ENCODE results near the gene CCRL2.

The CCRL2 gene, protein sequence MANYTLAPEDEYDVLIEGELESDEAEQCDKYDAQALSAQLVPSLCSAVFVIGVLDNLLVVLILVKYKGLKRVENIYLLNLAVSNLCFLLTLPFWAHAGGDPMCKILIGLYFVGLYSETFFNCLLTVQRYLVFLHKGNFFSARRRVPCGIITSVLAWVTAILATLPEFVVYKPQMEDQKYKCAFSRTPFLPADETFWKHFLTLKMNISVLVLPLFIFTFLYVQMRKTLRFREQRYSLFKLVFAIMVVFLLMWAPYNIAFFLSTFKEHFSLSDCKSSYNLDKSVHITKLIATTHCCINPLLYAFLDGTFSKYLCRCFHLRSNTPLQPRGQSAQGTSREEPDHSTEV

DNA sequence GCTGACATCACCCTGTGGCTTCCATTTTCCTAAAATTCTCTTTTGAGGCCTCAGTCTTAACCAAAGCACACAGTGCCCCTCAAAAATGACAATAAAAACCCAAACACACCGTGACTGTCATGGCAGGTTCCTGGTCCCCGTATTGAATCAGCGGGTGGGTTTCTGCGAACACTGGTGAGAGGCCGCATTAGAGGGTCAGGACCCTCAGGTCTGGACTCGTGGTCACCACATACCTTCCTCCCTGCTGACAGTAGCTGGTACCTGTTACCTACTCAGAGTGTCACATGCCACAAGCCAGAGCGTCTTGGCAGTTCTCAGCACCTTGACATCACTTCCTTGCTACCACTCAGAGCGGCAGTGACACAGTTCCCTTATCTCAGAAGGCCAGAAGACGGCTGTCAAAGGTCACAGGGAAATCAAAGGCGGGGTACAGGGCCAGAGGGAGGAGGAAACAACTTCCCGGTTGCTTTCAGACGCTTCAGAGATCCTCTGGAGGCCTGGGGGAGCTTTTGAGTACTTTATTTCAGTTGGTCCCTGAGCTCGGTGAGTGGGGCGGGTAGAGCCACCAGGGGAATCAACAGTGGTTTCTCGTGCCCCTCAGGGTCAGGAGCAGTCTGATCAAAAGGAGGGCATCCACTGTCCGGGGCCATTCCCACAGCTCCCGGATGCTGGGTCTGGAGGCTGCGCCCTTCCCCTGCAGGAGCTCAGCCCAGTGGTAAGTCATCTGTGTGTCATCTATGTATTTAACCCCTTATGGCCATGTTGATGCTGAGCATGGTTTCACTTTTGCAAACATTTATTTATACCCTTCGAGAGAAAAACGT, at the start of gene CCRL2, which contains the start of gene CCR5AS:
TSS of gene CCRL2 (plus strand) at position 472 of the 824 bp plus-strand sequence. CDS start 821 bp downstream, outside the sequence.
TSS of gene CCR5AS (minus strand) at position 279 of the 824 bp plus-strand sequence.
- DNase-seq: peak; percentile 97

DNA sequence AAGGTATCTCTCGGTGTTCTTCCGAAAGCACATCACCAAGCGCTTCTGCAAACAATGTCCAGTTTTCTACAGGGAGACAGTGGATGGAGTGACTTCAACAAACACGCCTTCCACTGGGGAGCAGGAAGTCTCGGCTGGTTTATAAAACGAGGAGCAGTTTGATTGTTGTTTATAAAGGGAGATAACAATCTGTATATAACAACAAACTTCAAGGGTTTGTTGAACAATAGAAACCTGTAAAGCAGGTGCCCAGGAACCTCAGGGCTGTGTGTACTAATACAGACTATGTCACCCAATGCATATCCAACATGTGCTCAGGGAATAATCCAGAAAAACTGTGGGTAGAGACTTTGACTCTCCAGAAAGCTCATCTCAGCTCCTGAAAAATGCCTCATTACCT, 48.6 kb upstream of the CCRL2 start:
- DNase-seq: no peak

DNA sequence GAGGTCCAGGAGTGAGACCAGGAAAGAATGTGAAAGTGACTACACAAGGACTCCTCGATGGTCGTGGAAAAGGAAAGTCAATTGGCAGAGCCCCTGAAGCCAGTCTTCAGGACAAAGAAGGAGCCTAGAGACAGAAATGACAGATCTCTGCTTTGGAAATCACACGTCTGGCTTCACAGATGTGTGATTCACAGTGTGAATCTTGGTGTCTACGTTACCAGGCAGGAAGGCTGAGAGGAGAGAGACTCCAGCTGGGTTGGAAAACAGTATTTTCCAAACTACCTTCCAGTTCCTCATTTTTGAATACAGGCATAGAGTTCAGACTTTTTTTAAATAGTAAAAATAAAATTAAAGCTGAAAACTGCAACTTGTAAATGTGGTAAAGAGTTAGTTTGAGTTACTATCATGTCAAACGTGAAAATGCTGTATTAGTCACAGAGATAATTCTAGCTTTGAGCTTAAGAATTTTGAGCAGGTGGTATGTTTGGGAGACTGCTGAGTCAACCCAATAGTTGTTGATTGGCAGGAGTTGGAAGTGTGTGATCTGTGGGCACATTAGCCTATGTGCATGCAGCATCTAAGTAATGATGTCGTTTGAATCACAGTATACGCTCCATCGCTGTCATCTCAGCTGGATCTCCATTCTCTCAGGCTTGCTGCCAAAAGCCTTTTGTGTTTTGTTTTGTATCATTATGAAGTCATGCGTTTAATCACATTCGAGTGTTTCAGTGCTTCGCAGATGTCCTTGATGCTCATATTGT, 47.1 kb upstream of the CCRL2 start:
- no peak for DNase-seq

DNA sequence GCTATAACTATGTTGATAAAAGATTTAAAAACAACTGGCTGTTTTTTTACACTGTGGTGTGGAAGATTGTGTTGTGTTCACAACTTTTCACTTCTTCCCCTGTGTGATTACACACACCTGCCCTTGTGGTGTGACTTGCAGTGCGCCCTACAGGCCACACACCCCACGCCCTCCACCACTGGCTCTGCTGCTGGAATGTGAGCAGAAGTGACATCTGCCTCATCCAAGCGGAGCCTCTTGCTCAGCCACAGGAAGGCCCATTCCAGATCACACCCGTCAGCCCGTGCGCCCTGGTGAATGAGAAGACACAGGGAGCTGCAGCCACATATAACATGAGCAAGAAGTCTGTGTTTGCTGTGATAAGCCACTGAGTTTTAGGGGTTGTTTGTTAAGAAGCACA, 46.2 kb upstream of the CCRL2 start:
- no peak for DNase-seq

DNA sequence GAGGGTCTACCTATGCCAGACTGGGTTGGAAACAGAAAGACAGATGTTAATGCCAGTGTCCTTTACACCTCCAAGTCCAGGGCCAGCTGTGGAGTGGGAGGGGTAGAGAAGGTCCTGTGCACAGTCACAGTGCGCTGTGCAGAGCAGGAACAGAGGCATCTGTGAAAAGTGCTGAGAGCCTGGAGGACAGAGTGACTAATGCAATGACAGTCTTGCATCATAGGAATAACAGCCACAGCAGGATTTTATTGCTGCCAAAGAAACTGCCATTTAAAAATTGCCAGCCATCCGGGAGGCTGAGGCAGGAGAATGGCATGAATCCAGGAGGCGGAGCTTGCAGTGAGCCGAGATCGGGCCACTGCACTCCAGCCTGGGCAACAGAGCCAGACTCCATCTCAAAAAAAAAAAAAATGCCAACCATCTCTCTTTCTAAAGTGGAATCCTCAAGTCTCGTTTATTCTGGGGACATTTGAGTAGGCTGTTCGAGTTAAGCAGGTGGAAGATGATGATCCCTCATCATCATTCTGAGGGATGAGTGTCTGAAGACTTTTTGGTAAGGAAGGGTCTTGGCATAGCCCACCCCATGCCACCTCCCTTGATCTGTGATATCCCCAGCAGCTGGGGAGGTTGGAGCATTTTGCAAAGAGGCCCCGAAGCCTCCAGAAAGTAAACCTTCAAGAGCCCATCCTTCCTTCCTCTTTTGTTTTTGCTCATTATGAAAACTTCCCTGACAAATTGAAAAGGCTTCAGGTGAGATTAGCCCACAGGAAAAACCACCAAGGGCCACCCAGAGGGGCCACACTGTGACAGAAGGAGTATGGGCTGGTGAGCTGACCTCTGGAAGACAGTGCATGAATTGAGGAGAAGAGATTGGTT, 45.4 kb upstream of the CCRL2 start:
- DNase-seq: no peak

DNA sequence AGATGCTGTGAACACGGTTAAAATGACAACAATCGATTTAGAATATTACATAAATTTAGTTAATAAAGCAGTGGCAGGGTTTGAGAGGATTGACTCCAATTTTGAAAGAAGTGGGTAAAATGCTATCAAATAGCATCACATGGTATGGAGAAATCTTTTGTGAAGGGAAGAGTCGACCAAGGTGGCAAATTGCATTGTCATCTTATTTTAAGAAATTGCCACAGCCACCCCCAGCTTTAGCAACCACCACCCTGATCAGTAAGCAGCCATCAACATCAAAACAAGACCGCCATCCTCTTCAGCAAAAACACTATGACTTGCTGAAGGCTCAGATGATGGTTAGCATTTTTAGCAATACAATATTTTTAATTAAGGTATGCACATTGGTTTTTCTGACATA, 42.0 kb upstream of the CCRL2 start:
- no peak for DNase-seq

DNA sequence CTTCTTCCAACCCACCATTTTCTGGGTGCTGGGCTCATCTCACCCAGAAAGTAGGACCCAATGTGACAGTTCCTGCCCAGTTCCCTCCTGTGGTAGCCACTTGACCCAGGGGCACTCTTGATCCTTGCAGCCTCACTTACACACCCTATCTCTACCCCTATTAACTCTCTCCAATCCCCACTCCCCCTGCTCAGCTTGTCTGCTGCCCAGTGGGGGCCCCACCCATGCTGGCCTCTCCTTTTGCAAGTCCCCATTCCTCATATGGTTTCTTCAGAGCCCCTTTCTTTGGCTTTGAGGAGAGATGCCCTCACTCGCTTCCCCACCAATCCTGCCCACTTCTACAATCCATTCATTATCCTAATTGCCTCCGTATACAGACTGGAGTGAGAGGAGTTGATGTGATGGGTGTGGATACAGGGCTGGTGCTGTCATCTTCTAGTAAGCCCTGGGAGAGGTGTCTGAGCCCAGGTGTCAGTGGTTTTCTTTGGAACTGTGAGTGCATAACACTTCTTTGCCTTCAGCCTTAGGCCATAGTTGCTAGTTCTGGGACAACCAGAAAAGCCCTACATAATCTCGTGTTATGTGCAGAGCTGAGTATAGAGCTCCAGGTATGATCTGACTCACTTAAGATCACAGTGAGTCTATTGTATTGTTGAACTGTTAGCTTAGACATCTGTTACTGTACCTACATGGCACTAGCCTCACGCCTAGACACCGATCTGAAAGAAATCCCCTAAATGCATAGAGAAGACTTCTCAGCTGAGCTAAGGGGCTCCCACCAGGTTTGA, 41.1 kb upstream of the CCRL2 start:
- no peak for DNase-seq

DNA sequence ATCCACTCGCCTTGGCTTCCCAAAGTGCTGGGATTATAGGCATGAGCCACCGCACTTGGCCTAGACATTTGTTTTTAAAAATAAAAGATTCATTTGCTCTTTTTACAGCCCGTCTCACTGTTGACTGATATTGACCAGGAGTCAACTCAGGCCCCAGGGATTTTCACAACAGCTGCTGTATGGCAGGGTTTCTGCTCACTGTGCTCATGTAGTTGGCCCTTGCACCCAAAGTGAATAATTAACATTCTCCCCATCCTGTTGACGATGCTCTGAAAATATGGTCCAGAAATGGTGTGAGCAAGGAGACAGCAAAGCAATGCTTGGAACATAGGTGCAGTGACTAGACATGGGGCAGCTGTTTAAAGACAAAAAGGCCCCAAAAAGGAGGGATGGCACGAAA, 39.2 kb upstream of the CCRL2 start:
- no peak for DNase-seq

DNA sequence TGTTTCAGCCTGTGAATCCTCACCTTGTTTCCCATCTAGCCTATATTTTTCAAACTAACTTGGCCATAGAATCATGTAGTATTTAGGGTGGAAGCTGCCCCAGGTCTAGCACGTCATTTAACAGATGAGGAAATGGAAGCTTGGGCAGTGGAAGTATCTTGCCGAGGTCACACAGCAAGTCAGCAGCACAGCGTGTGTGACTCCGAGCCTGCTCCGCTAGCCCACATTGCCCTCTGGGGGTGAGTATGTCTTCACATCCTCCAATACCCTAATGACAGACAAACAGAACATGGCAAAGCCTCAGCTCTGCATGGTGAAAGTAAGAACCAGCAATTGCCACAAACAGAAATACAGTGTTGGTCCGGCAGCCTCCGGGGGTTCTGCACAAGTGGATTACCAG, 38.5 kb upstream of the CCRL2 start:
- peak; percentile 61 for DNase-seq

DNA sequence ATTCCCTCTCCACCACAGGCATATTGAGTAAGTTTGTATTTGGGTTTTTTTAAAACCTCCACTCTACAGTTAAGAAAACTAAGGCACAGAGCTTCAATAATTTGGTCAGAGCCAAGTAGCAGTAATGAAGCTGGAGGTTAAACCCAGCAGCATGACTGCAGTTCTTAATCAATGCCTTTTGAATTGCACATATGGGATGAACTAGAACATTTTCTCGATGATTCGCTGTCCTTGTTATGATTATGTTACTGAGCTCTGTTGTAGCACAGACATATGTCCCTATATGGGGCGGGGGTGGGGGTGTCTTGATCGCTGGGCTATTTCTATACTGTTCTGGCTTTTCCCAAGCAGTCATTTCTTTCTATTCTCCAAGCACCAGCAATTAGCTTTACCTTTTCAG, 37.9 kb upstream of the CCRL2 start:
- no peak for DNase-seq

DNA sequence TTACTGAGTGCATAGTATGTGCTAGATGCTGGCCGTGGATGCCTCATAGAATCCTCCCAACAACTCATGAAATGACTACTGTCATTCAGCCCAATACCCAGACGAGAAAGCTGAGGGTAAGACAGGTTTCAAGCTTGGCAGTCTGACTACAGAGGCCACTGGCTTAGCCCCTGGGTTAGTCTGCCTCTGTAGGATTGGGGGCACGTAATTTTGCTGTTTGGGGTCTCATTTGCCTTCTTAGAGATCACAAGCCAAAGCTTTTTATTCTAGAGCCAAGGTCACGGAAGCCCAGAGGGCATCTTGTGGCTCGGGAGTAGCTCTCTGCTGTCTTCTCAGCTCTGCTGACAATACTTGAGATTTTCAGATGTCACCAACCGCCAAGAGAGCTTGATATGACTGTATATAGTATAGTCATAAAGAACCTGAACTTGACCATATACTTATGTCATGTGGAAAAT, 37.4 kb upstream of the CCRL2 start:
- no peak for DNase-seq

DNA sequence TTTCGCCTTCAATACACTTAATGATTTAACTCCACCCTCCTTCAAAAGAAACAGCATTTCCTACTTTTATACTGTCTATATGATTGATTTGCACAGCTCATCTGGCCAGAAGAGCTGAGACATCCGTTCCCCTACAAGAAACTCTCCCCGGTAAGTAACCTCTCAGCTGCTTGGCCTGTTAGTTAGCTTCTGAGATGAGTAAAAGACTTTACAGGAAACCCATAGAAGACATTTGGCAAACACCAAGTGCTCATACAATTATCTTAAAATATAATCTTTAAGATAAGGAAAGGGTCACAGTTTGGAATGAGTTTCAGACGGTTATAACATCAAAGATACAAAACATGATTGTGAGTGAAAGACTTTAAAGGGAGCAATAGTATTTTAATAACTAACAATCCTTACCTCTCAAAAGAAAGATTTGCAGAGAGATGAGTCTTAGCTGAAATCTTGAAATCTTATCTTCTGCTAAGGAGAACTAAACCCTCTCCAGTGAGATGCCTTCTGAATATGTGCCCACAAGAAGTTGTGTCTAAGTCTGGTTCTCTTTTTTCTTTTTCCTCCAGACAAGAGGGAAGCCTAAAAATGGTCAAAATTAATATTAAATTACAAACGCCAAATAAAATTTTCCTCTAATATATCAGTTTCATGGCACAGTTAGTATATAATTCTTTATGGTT, 36.1 kb upstream of the CCRL2 start, which contains the start of gene CCR5:
TSS of gene CCR5 (plus strand) at position 108 of the 680 bp plus-strand sequence. CDS start 1,957 bp downstream, outside the sequence.
- no peak for DNase-seq

DNA sequence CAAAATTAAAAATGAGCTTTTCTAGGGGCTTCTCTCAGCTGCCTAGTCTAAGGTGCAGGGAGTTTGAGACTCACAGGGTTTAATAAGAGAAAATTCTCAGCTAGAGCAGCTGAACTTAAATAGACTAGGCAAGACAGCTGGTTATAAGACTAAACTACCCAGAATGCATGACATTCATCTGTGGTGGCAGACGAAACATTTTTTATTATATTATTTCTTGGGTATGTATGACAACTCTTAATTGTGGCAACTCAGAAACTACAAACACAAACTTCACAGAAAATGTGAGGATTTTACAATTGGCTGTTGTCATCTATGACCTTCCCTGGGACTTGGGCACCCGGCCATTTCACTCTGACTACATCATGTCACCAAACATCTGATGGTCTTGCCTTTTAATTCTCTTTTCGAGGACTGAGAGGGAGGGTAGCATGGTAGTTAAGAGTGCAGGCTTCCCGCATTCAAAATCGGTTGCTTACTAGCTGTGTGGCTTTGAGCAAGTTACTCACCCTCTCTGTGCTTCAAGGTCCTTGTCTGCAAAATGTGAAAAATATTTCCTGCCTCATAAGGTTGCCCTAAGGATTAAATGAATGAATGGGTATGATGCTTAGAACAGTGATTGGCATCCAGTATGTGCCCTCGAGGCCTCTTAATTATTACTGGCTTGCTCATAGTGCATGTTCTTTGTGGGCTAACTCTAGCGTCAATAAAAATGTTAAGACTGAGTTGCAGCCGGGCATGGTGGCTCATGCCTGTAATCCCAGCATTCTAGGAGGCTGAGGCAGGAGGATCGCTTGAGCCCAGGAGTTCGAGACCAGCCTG, 35.3 kb upstream of the CCRL2 start:
- DNase-seq: no peak

DNA sequence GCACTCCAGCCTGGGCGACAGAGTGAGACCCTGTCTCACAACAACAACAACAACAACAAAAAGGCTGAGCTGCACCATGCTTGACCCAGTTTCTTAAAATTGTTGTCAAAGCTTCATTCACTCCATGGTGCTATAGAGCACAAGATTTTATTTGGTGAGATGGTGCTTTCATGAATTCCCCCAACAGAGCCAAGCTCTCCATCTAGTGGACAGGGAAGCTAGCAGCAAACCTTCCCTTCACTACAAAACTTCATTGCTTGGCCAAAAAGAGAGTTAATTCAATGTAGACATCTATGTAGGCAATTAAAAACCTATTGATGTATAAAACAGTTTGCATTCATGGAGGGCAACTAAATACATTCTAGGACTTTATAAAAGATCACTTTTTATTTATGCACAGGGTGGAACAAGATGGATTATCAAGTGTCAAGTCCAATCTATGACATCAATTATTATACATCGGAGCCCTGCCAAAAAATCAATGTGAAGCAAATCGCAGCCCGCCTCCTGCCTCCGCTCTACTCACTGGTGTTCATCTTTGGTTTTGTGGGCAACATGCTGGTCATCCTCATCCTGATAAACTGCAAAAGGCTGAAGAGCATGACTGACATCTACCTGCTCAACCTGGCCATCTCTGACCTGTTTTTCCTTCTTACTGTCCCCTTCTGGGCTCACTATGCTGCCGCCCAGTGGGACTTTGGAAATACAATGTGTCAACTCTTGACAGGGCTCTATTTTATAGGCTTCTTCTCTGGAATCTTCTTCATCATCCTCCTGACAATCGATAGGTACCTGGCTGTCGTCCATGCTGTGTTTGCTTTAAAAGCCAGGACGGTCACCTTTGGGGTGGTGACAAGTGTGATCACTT, 34.3 kb upstream of the CCRL2 start:
- DNase-seq: peak; percentile 56

DNA sequence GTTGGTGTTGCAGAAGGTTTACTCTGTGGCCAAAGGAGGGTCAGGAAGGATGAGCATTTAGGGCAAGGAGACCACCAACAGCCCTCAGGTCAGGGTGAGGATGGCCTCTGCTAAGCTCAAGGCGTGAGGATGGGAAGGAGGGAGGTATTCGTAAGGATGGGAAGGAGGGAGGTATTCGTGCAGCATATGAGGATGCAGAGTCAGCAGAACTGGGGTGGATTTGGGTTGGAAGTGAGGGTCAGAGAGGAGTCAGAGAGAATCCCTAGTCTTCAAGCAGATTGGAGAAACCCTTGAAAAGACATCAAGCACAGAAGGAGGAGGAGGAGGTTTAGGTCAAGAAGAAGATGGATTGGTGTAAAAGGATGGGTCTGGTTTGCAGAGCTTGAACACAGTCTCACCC, 32.3 kb upstream of the CCRL2 start:
- no peak for DNase-seq

DNA sequence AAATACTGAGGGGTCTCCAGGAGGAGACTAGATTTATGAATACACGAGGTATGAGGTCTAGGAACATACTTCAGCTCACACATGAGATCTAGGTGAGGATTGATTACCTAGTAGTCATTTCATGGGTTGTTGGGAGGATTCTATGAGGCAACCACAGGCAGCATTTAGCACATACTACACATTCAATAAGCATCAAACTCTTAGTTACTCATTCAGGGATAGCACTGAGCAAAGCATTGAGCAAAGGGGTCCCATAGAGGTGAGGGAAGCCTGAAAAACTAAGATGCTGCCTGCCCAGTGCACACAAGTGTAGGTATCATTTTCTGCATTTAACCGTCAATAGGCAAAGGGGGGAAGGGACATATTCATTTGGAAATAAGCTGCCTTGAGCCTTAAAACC, 31.8 kb upstream of the CCRL2 start:
- DNase-seq: no peak

DNA sequence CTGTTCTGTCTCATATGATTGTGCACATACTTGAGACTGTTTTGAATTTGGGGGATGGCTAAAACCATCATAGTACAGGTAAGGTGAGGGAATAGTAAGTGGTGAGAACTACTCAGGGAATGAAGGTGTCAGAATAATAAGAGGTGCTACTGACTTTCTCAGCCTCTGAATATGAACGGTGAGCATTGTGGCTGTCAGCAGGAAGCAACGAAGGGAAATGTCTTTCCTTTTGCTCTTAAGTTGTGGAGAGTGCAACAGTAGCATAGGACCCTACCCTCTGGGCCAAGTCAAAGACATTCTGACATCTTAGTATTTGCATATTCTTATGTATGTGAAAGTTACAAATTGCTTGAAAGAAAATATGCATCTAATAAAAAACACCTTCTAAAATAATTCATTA, 31.2 kb upstream of the CCRL2 start:
- no peak for DNase-seq

DNA sequence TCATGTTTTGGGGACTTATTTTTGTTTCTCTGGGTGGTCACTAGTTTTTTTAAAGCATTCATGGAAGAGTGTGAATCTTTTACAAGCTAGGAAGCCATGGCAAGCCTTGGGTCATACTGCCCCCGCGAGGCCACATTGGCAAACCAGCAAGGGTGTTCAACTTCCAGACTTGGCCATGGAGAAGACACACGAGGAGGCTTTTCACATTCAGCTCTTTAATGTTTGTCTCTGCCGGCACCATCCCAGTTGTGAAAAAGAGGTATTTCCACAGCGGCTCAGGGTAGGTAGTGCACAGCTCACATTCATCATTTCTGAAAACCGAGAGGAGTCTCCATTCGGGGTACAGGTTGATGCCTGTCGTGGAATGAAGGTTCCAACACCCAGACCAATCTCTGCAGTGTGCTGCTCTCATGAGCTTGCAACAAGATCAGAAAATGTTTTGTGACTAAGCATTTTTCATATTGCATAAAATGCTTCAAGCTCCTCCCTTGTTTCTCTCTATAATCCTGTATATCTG, 28.6 kb upstream of the CCRL2 start:
- peak; percentile 76 for DNase-seq

Measured in hematopoietic multipotent progenitor cell treated with erythropoietin and hydrocortisone succinate and interleukin-3 and kit ligand, for 8 days (in vitro differentiated cells).